WTC11 (cell line): ENCODE results near the gene CMKLR1. TPM values are rescaled to one million over a fixed set of nuclear protein-coding genes. Genes with fewer than 3 reads are reported as not detected.

ENCODE experiments used
- ATAC-seq: fragments of 200-7000 bp; cut with Tn5 transposase; 2 replicates; pipeline ENCODE4 v1.10.0; 2021; ENCODE audit warnings: mild to moderate bottlenecking, moderate library complexity
- CTCF ChIA-PET: fragments of 300-600 bp; sonication (Branson Sonifier 250); formaldehyde crosslinking; loops from one replicate; lab custom pipeline; 2021; ENCODE audit warnings: antibody characterized with exemption; lab: Charles Lee
- POLR2A ChIA-PET: fragments of 350-600 bp; sonication (Branson Sonifier 250); formaldehyde crosslinking; loops from one replicate; lab custom pipeline; 2021; ENCODE audit warnings: antibody characterized with exemption; lab: Charles Lee
- DNase-seq: peaks from one replicate; pipeline ENCODE4 v3.0.0; 2021; ENCODE audit warnings: low spot score
- H3K27ac Mint-ChIP-seq: 2 replicates; pipeline ENCODE4 v1.8.0; 2021; ENCODE audit warnings: mixed read lengths
- H3K27me3 Mint-ChIP-seq: 2 replicates; pipeline ENCODE4 v1.8.0; 2021; ENCODE audit warnings: low read depth, mild to moderate bottlenecking, moderate library complexity, mixed read lengths
- H3K36me3 Mint-ChIP-seq: 2 replicates; pipeline ENCODE4 v1.8.0; 2021; ENCODE audit warnings: mixed read lengths
- H3K4me1 Mint-ChIP-seq: 2 replicates; pipeline ENCODE4 v1.8.0; 2022; ENCODE audit warnings: mixed read lengths
- H3K4me3 Mint-ChIP-seq: 2 replicates; pipeline ENCODE4 v1.8.0; 2021; ENCODE audit warnings: mild to moderate bottlenecking, moderate library complexity, mixed read lengths
- H3K9me3 Mint-ChIP-seq: 2 replicates; pipeline ENCODE4 v1.8.0; 2021; ENCODE audit warnings: mixed read lengths
- CTCF ChIP-seq: fragments of 200-600 bp; IDR thresholded peaks from 2 replicates; pipeline ENCODE4 v1.8.0; 2022; ENCODE audit warnings: antibody characterized with exemption
- E2F1 ChIP-seq: sonication (generic); formaldehyde crosslinking; IDR thresholded peaks from 2 replicates; pipeline ENCODE4 v1.8.0; 2022; ENCODE audit warnings: mild to moderate bottlenecking, missing genetic modification reagents
- GTF2I ChIP-seq: fragments of 250-450 bp; sonication (Bioruptor Pico); conservative IDR thresholded peaks from 2 replicates; pipeline ENCODE4 v1.4.0; 2021; ENCODE audit warnings: mild to moderate bottlenecking
- HMGA2 ChIP-seq: fragments of 250-450 bp; sonication (Bioruptor Pico); IDR thresholded peaks from 2 replicates; pipeline ENCODE4 v1.4.0; 2021; ENCODE audit warnings: mild to moderate bottlenecking, moderate library complexity
- IRF1 ChIP-seq: sonication (generic); formaldehyde crosslinking; IDR thresholded peaks from 2 replicates; pipeline ENCODE4 v1.8.0; 2023; ENCODE audit warnings: missing genetic modification reagents
- MLX ChIP-seq: sonication (generic); formaldehyde crosslinking; IDR thresholded peaks from 2 replicates; pipeline ENCODE4 v1.8.1; 2023; ENCODE audit warnings: mild to moderate bottlenecking, missing genetic modification reagents, moderate library complexity
- PRDM15 ChIP-seq: sonication (generic); formaldehyde crosslinking; IDR thresholded peaks from 2 replicates; pipeline ENCODE4 v1.8.0; 2022; ENCODE audit warnings: missing genetic modification reagents
- TP53 ChIP-seq: sonication (generic); formaldehyde crosslinking; IDR thresholded peaks from 2 replicates; pipeline ENCODE4 v1.8.1; 2023; ENCODE audit warnings: mild to moderate bottlenecking, missing genetic modification reagents
- ZNF121 ChIP-seq: sonication (generic); formaldehyde crosslinking; IDR thresholded peaks from 2 replicates; pipeline ENCODE4 v1.8.0; 2023; ENCODE audit warnings: missing genetic modification reagents
- ZNF138 ChIP-seq: sonication (generic); formaldehyde crosslinking; conservative IDR thresholded peaks from 2 replicates; pipeline ENCODE4 v1.8.1; 2022; ENCODE audit warnings: mild to moderate bottlenecking, moderate library complexity, missing genetic modification reagents
- ZNF416 ChIP-seq: fragments of 250-450 bp; sonication (Bioruptor Pico); IDR thresholded peaks from 2 replicates; pipeline ENCODE4 v1.9.0; 2021; ENCODE audit warnings: mild to moderate bottlenecking, inconsistent platforms
- total RNA-seq: library from RNA; stranded (reverse); gene quantifications from 3 replicates; pipeline ENCODE4 v1.2.3, GENCODE V29; 2021

Gene CMKLR1
- total RNA-seq, 1 experiment from 2014 or later, result 1.6 TPM

DNA sequence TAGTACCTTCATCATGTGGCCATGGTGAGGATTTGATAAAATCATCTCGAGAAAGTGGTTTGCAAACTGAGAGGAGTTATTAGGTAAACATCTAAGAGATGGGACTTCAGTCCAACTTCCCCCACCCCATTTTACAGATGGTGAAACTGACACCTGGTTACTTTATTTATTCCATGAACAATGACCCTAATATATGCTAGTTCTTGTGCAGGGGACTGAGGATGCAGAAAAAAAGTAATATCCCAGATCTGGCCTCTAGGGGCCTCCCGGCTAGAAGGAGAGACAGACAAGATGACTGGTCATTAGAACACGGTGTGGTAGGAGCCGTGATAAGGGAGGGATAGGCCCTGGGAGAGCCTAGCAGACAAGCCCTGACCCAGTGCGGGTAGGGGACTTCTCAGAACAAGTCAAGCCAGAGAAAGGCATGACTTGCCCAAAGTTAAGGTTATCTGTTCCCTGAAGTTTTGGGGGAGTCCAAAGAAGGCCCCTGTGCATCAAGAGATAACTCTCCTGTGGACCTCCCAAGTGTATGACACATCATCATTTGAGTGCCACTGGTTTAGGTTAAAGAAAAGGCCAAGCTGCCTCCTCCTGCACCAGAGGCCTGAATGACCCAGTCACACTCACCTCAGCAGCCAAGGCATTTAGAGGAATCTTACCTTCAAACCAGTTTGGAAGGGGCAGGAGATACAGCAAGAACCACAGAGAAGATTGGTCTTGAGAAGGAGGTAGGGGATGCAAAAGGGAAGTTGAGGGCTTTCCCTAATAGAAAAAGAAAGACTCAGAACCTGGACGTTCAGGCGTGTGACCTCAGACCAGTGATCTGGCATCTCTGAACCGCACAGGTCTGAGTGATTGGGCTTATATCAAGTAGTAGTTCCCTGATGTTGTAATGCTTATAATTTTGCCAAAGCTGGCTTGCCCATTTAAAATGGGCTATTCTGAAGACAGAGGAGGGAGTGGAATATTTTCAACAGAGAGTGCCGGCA lies 1.6 kb downstream of the CMKLR1 start:
- 0 out of 2 replicates have a peak, but pooled peaks have one; percentile 9 for TF ChIP-seq GTF2I (CRISPR knock-in tag)
- peak; percentile 62 for TF ChIP-seq CTCF
- no peak for TF ChIP-seq IRF1 (CRISPR knock-in tag)
- Mint-ChIP-seq H3K9me3 (peaks cover 6% of the 10 kb centered on the region; the same call in 1 of the 2 replicates), H3K36me3 (no peaks in the 10 kb centered on the region), H3K27me3 (no peaks in the 10 kb centered on the region), H3K27ac (no peak overlapping the region), H3K4me1 (peaks cover 31% of the 10 kb centered on the region), H3K4me3 (no peak overlapping the region)
- ChIA-PET POLR2A (no interaction called here), CTCF (interaction anchor here (0.5 to 1.0 kb wide), 2 partner anchors 143 to 268 kb away, joined by 3 read pairs; no protein-coding TSS in a partner anchor)
- DNase-seq, result peak; percentile 35
- peak; percentile 87 for ATAC-seq

GRCh38 chr12:108335349-108336119 lies 3.6 kb downstream of the CMKLR1 start:
- POLR2A ChIA-PET, result no interaction called here
- ATAC-seq, result no peak
- no peak overlapping the region for H3K27ac Mint-ChIP-seq
- no peak for DNase-seq
- TF ChIP-seq ZNF138 (CRISPR knock-in tag), result no peak
- TF ChIP-seq PRDM15 (CRISPR knock-in tag), result no peak
- TF ChIP-seq HMGA2 (CRISPR knock-in tag), result no peak
- TF ChIP-seq ZNF121 (CRISPR knock-in tag), result no peak
- TF ChIP-seq MLX (CRISPR knock-in tag), result no peak
- no peak for TF ChIP-seq ZNF416 (CRISPR knock-in tag)
- TF ChIP-seq E2F1 (CRISPR knock-in tag), result no peak
- TF ChIP-seq TP53, result no peak
- peaks cover 2% of the 10 kb centered on the region; the same call in 1 of the 2 replicates for H3K27me3 Mint-ChIP-seq
- peaks cover 31% of the 10 kb centered on the region for H3K4me1 Mint-ChIP-seq
- peaks cover 7% of the 10 kb centered on the region for H3K9me3 Mint-ChIP-seq
- H3K36me3 Mint-ChIP-seq, result no peaks in the 10 kb centered on the region
- CTCF ChIA-PET, result interaction anchor here (0.7 to 1.4 kb wide), 2 partner anchors 63 to 122 kb away, joined by 3 to 5 read pairs; no protein-coding TSS in a partner anchor
- H3K4me3 Mint-ChIP-seq, result no peak overlapping the region
